GM21723 (cell line): ENCODE data around the gene ZDHHC20.

Experiments used
- ATAC-seq: cut with Tn5 transposase; IDR thresholded peaks from one replicate; pipeline ENCODE4 v1.9.1; 2021; ENCODE audit warnings: mild to moderate bottlenecking, moderate library complexity; ENCODE audit not compliant: unreplicated experiment

Gene ZDHHC20

GRCh38 chr13:21328836-21329477 lies 130.1 kb downstream of the ZDHHC20 start:
- ATAC-seq: no peak

- ATAC-seq: no peak
These were observed 130.9 kb downstream of the ZDHHC20 start for GRCh38 chr13:21328201-21328600.

DNA sequence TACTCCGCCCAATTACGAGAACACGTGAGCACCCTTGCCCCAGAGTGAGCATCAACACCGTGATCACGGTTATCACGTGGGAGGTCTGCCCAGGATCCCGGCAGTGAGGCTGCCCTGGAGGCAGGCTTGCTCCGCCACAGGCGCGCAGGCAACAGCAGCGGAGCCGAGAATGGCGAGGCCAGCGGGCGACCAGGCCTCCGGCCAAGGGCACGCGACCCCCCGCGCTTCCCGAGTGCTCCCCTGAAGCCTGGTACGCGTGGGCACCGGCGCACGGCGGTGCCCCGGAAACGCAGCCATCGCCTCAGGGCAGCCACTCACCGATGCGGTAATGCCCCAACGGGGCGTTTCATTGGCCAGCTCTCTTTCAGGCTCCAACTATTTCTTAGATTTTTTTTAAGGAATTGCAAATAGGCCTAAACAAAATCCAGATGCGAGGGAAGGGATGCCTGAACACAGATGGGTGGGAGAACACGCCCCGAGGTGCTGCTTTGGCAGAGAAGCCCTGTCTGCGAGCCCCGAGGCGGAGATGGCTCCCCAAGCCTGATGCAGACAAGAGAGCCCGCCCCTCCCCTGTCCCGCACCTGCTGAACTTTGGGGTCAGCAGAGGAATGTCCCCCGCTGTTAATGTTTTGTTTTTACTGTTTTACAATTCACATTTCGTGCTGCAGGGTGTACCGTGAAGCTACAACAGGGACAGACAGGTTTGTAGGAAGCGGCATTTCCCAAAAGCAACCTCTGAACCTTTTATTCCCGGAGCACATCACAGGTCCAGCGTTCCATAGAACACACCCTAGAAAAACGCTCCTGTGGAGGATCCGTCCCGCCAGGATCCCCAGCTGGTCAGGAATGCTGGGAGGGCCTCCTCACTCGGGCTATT lies 132.7 kb downstream of the ZDHHC20 start:
- no peak for ATAC-seq

DNA sequence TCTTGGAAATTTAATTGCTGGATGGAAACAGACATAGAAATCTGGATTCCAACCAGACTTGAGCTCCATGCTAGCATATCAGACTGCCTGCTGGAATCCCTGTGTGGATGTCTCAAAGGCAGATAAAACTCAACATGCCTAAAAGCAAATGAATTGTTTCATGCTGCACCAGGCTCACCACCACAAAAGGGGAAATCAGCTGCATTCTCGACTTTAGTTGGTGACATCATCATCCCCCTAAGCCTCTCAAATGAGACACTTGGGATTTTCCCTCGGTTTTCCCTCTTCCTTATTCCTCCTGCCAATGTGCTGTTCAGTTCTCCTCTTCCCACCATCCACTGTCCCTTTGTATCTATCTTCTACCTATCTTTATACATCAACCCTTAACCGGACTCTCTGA lies 134.3 kb downstream of the ZDHHC20 start:
- no peak for ATAC-seq

DNA sequence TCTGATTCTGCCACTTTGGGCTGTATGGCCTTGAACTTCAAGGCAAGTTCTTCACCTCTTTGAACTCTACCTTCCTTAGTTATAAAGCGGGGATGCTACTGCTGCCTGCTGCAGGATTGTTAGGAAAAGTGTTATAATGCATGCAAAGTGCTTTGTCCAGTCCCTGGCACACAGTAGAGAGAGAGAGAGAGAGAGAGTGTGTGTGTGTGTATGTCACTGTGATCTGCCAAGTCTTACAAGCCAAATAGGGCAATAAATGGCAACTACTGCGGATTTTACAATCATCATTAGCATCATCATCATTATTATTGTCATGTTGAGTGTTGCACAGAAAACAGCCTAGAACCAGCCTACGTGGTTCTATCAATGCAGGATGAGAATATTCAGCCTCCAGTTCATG lies 136.1 kb downstream of the ZDHHC20 start:
- ATAC-seq: no peak
